Gastroesophageal sphincter (tissue), 4 donors: ENCODE results near the gene CCSER1. TPM values are rescaled to one million over a fixed set of nuclear protein-coding genes. Genes with fewer than 3 reads are reported as not detected.

ENCODE experiments used
- ATAC-seq: fragments of 150-250 bp; one replicate; pipeline ENCODE4 v1.9.1; 2016; ENCODE audit warnings: mild to moderate bottlenecking, moderate library complexity
- H3K27ac ChIP-seq, 4 donors: fragments of 200-600 bp; sonication (generic) in 3 of 4; 1 replicate in 3 of 4; 2 replicates in 1 of 4; pipeline ENCODE4 v1.5.1; 2016 to 2019
- H3K27me3 ChIP-seq: fragments of 200-600 bp; sonication (generic); one replicate; pipeline ENCODE4 v1.5.1; 2019
- H3K36me3 ChIP-seq, 2 donors: fragments of 200-600 bp; sonication (generic); one replicate each; pipeline ENCODE4 v1.5.1; 2019; ENCODE audit warnings: control low read depth in 1 of 2
- H3K4me1 ChIP-seq, 3 donors: fragments of 200-600 bp; sonication (generic); 1 replicate in 2 of 3; 2 replicates in 1 of 3; pipeline ENCODE4 v1.5.1; 2016 to 2019; ENCODE audit warnings: control low read depth in 2 of 3
- H3K4me3 ChIP-seq, 2 donors: fragments of 200-600 bp; sonication (generic); one replicate each; pipeline ENCODE4 v1.5.1; 2019; ENCODE audit warnings: mild to moderate bottlenecking in 1 of 2, moderate library complexity in 1 of 2
- H3K9me3 ChIP-seq, 3 donors: fragments of 200-600 bp; sonication (generic); one replicate each; pipeline ENCODE4 v1.5.1; 2017 to 2019; ENCODE audit warnings: control low read depth in 2 of 3
- EP300 ChIP-seq: sonication (generic); formaldehyde crosslinking; IDR thresholded peaks from one replicate; pipeline ENCODE4 v1.6.1; 2017; ENCODE audit warnings: antibody characterized with exemption, mild to moderate bottlenecking
- POLR2A ChIP-seq, 2 donors: fragments of 450-650 bp; IDR thresholded peaks; one replicate each; pipeline ENCODE4 v1.6.1; 2017; ENCODE audit warnings: antibody characterized with exemption in 2 of 2, mild to moderate bottlenecking in 2 of 2, moderate library complexity in 1 of 2
- POLR2AphosphoS5 ChIP-seq: sonication (generic); formaldehyde crosslinking; IDR thresholded peaks from one replicate; pipeline ENCODE4 v1.6.1; 2017; ENCODE audit warnings: antibody characterized with exemption
- WGBS, 2 donors: methylation state at CpG; one replicate each; pipeline ENCODE4 v1.1.5; 2018; ENCODE audit warnings: low coverage in 1 of 2; 5-methylcytosine and 5-hydroxymethylcytosine counted together
- total RNA-seq, 4 donors: library from RNA; depleted of rRNA; stranded (reverse); fragments of >200 nt; gene quantifications; one replicate each; pipeline ENCODE4 v1.1.0, GENCODE V29; 2016
- TF ChIP-seq, protein P1 (sequence below), 4 experiments: fragments of 200-600 bp in 2 of 4; fragments of 450-650 bp in 2 of 4; sonication (generic) in 1 of 4; IDR thresholded peaks; one replicate each; pipeline ENCODE4 v1.5.1; 2017 to 2019; ENCODE audit warnings: antibody characterized with exemption in 4 of 4, mild to moderate bottlenecking in 2 of 4, moderate library complexity in 2 of 4

Gene CCSER1
- total RNA-seq, 4 donors from 2014 or later = 2.4 to 9.3 (median 4.6) TPM

DNA sequence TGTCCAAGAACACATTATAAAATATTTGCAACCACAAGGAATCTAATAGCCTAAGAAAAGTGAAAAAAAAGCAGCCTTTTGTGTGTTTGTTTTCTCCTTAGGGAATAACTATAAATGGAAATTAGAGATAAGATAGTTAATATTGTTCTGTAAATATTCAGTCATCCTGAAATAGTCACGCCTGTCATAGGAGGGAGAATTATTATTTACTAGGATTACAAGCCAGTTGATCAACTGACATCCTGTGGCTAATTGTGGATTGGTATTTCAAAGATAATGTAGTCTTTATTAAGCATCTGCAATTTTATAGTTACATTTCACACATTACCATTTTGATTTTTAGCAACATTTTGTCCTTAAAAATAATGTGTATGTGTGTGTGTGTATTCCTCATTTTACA is 118.6 kb downstream of the CCSER1 start:
- H3K36me3 ChIP-seq = no peaks in the 10 kb centered on the region
- H3K4me1 ChIP-seq = no peaks in the 10 kb centered on the region
- no peaks in the 10 kb centered on the region for H3K9me3 ChIP-seq
- 55 to 67% methylated on average over 1 of the region's 1 CpG for WGBS, 2 donors
- TF ChIP-seq POLR2AphosphoS5 (no peak), POLR2A (IDR thresholded peaks at IDR 0.05) (no peak), EP300 (no peak)
- TF ChIP-seq, protein P1, sequence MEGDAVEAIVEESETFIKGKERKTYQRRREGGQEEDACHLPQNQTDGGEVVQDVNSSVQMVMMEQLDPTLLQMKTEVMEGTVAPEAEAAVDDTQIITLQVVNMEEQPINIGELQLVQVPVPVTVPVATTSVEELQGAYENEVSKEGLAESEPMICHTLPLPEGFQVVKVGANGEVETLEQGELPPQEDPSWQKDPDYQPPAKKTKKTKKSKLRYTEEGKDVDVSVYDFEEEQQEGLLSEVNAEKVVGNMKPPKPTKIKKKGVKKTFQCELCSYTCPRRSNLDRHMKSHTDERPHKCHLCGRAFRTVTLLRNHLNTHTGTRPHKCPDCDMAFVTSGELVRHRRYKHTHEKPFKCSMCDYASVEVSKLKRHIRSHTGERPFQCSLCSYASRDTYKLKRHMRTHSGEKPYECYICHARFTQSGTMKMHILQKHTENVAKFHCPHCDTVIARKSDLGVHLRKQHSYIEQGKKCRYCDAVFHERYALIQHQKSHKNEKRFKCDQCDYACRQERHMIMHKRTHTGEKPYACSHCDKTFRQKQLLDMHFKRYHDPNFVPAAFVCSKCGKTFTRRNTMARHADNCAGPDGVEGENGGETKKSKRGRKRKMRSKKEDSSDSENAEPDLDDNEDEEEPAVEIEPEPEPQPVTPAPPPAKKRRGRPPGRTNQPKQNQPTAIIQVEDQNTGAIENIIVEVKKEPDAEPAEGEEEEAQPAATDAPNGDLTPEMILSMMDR (IDR thresholded peaks at IDR 0.05) = no peak
- no peak overlapping the region for H3K27ac ChIP-seq
- no peak overlapping the region for H3K4me3 ChIP-seq
- no peak for ATAC-seq
- no peaks in the 10 kb centered on the region for H3K27me3 ChIP-seq

DNA sequence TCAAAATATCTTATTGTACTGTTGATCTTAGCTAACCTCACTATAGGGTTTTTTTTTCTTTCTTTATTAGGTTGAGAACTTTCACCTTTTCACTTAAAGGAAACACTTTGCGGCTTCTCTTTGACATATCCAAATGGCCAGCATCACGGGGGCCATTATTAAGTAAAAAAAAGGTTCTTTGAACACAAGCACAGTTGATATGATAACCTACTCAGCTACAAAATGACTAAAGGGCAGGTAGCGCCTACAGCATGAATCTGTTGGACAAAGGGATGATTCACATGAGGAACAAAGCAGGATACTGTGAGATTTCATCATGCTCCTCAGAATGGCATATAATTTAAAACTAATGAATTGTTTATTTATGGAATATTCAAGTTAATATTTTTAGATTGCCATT is 119.6 kb downstream of the CCSER1 start:
- H3K9me3 ChIP-seq = no peaks in the 10 kb centered on the region
- 60 to 67% methylated on average over 3 of the region's 3 CpGs for WGBS, 2 donors
- no peaks in the 10 kb centered on the region for H3K4me1 ChIP-seq
- no peaks in the 10 kb centered on the region for H3K36me3 ChIP-seq
- H3K27ac ChIP-seq = no peak overlapping the region
- TF ChIP-seq, protein P1 (IDR thresholded peaks at IDR 0.05) = no peak
- H3K27me3 ChIP-seq = no peaks in the 10 kb centered on the region
- no peak for ATAC-seq
- H3K4me3 ChIP-seq = no peak overlapping the region

DNA sequence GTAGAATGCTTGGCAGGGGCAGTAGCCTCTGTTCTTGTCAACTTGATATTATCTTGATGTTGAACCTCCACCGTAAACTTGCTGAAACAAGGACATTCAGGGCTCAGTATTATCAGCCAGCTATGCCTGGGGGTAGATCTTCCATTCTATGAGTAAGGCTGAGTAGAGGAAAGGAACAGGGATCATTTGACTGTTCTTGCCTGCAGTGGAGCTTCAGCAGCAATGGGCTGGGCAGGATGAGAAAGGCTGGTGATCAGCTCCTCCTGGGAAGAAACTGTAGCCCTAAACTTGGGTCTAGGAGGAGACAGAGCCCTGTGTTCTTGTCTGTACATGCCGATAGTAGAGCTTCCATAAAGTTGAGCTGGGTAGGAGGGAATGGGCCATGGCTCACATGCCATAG is 127.2 kb downstream of the CCSER1 start:
- WGBS, 2 donors = 83 to 100% methylated on average over 1 to 2 of the region's 2 CpGs
- no peak for ATAC-seq
- Histone ChIP-seq H3K9me3 (no peaks in the 10 kb centered on the region), H3K27me3 (no peaks in the 10 kb centered on the region), H3K4me1 (no peaks in the 10 kb centered on the region), H3K27ac (no peak overlapping the region), H3K36me3 (no peaks in the 10 kb centered on the region), H3K4me3 (no peak overlapping the region)
- TF ChIP-seq, protein P1 (IDR thresholded peaks at IDR 0.05) = no peak
- no peak for TF ChIP-seq POLR2A (IDR thresholded peaks at IDR 0.05)
- no peak for TF ChIP-seq POLR2AphosphoS5
- TF ChIP-seq EP300 = no peak

DNA sequence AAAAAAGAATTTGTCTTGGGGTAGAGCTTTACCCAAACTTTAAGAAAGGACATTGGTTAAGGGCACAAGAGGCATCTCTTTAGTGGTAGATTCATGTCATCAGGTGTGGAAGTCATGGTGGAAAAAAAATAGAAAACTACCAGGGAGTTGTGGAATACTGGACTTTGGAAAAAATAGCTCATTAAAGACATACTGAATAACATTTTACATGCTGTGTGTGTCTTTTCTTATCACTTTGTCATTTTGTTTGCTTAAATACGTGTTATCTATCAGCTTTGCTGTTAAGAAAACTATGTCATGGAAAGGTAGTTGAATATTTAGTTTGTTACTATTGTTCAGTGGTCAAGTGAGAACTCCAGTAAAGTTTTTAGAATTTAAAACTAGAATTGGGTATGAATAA is 147.0 kb downstream of the CCSER1 start:
- Histone ChIP-seq H3K4me1 (no peaks in the 10 kb centered on the region), H3K4me3 (no peak overlapping the region), H3K27ac (no peak overlapping the region), H3K27me3 (no peaks in the 10 kb centered on the region), H3K36me3 (no peaks in the 10 kb centered on the region), H3K9me3 (peaks cover 0 to 4% (median 0%) of the 10 kb centered on the region in 3 donors)
- 17 to 75% methylated on average over 1 of the region's 1 CpG for WGBS, 2 donors
- TF ChIP-seq POLR2AphosphoS5 (no peak), POLR2A (IDR thresholded peaks at IDR 0.05) (no peak), EP300 (no peak)
- TF ChIP-seq, protein P1 (IDR thresholded peaks at IDR 0.05) = no peak
- no peak for ATAC-seq

DNA sequence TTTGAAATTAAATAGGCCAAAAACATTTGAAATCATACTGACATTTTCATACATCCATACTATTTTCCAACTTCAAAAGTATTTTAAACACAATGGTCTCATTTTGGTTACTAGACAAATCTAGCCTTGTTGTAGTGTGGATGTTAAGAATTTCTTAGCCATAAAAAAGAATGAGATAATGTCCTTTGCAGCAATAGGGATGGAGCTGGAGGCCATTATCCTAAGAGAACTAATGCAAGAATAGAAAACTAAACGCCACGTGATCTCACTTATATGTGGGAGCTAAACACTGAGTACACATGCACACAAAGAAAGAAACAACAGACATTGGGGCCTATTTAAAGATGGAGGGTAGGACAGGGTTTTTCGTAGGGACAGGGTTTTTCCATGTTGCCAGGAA is 153.8 kb downstream of the CCSER1 start:
- H3K36me3 ChIP-seq = no peaks in the 10 kb centered on the region
- no peak for ATAC-seq
- 63 to 70% methylated on average over 2 to 3 of the region's 3 CpGs for WGBS, 2 donors
- TF ChIP-seq EP300 (no peak), POLR2AphosphoS5 (no peak), POLR2A (IDR thresholded peaks at IDR 0.05) (no peak)
- TF ChIP-seq, protein P1 (IDR thresholded peaks at IDR 0.05) = no peak
- no peak overlapping the region for H3K27ac ChIP-seq
- H3K27me3 ChIP-seq = no peaks in the 10 kb centered on the region
- H3K4me3 ChIP-seq = no peak overlapping the region
- no peaks in the 10 kb centered on the region for H3K9me3 ChIP-seq
- H3K4me1 ChIP-seq = no peaks in the 10 kb centered on the region
